GM13977 (cell line): Measurements from ENCODE around the gene VCPKMT.
A peak's percentile ranks its signal among the peaks of the same experiment; 100 is the strongest.

ENCODE experiments used
- DNase-seq: peaks from one replicate; pipeline ENCODE4 v3.0.0; 2012; ENCODE audit warnings: low spot score
- in situ Hi-C: fragments of 300-500 bp; cut with MboI; formaldehyde crosslinking; loops from one replicate; pipeline ENCODE4 v1.12.0; 2022; ENCODE audit warnings: low sequenced_read_pairs, low pct_unique_long_range_greater_than_20kb, mixed read lengths, inconsistent platforms; ENCODE audit not compliant: unreplicated experiment
- TF ChIP-seq, protein P1 (sequence below): IDR thresholded peaks from 2 replicates; pipeline ENCODE4 v1.5.1; 2012; ENCODE audit warnings: mild to moderate bottlenecking, control low read depth; ENCODE audit not compliant: insufficient read depth; ENCODE audit errors: extremely low read depth, missing control alignments

The VCPKMT gene

GRCh38 chr14:50065583-50065982 lies 50.8 kb downstream of the VCPKMT start:
- TF ChIP-seq, protein P1, sequence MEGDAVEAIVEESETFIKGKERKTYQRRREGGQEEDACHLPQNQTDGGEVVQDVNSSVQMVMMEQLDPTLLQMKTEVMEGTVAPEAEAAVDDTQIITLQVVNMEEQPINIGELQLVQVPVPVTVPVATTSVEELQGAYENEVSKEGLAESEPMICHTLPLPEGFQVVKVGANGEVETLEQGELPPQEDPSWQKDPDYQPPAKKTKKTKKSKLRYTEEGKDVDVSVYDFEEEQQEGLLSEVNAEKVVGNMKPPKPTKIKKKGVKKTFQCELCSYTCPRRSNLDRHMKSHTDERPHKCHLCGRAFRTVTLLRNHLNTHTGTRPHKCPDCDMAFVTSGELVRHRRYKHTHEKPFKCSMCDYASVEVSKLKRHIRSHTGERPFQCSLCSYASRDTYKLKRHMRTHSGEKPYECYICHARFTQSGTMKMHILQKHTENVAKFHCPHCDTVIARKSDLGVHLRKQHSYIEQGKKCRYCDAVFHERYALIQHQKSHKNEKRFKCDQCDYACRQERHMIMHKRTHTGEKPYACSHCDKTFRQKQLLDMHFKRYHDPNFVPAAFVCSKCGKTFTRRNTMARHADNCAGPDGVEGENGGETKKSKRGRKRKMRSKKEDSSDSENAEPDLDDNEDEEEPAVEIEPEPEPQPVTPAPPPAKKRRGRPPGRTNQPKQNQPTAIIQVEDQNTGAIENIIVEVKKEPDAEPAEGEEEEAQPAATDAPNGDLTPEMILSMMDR = no peak
- no peak for DNase-seq
- in situ Hi-C loops = no loop called here

DNA sequence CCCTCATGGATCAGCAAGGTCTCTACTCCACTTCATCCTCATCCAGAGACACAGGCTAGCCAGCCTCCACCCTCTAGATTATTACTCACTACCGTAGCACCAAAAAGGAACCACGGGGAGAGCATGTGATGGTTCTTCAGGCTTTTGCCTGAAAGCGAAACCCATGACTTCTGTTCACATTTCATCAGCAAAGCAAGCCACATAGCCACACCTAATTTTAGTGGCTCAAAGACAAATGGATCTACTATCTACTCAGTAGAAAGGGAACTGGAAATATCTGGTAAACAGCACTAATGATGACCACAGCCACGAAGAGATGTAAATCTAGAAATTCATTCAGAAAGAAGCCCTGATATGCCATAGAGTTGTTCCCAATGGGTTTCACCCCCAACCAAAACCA lies 51.4 kb downstream of the VCPKMT start:
- TF ChIP-seq, protein P1 = no peak
- in situ Hi-C loops = no loop called here
- DNase-seq = peak; percentile 81

- in situ Hi-C loops = no loop called here
- TF ChIP-seq, protein P1 = no peak
- DNase-seq = no peak
Observed at GRCh38 chr14:50063876-50064420, 52.4 kb downstream of the VCPKMT start.

- TF ChIP-seq, protein P1 = peak; percentile 26
- no peak for DNase-seq
- in situ Hi-C loops = no loop called here
Observed at GRCh38 chr14:50062438-50063085, 53.8 kb downstream of the VCPKMT start.

GRCh38 chr14:50061664-50062437 lies 54.5 kb downstream of the VCPKMT start:
- TF ChIP-seq, protein P1 = no peak
- in situ Hi-C loops = no loop called here
- peak; percentile 73 for DNase-seq

GRCh38 chr14:50060871-50061663 lies 55.3 kb downstream of the VCPKMT start:
- peak; percentile 56 for DNase-seq
- in situ Hi-C loops = no loop called here
- TF ChIP-seq, protein P1 = no peak
